Omental fat pad (tissue), 4 donors: ENCODE measurements around the gene ADNP2. TPM values are rescaled to one million over a fixed set of nuclear protein-coding genes. Genes with fewer than 3 reads are reported as not detected.

Source experiments
- ATAC-seq: fragments of 150-250 bp; one replicate; pipeline ENCODE4 v1.9.1; 2016; ENCODE audit warnings: mild to moderate bottlenecking, moderate library complexity; ENCODE audit not compliant: low FRiP score
- DNase-seq: peaks from one replicate; pipeline ENCODE4 v3.0.0-alpha.2; 2019; ENCODE audit warnings: low spot score
- CTCF ChIP-seq, 3 donors: fragments of 450-650 bp; IDR thresholded peaks; one replicate each; pipeline ENCODE4 v1.5.1; 2016 to 2017; ENCODE audit warnings: antibody characterized with exemption in 3 of 3, mild to moderate bottlenecking in 3 of 3, moderate library complexity in 2 of 3
- total RNA-seq, 4 donors: library from RNA; depleted of rRNA; stranded (reverse); fragments of >200 nt; gene quantifications; one replicate each; pipeline ENCODE4 v1.1.0, GENCODE V29; 2016

Gene ADNP2
- 10 to 100 TPM; 13.2 to 22.6 (median 16.1) TPM for total RNA-seq

- ATAC-seq = peak; percentile 89
- DNase-seq = peak; percentile 76
- no peak for TF ChIP-seq CTCF (IDR thresholded peaks at IDR 0.05)
These were observed at the start of gene ADNP2 for GRCh38 chr18:80108739-80109675. TSS of gene ADNP2 (plus strand) at chr18:80109262. CDS start at chr18:80117543, 8,281 bp downstream.

- DNase-seq (no peak), ATAC-seq (no peak)
These were observed 49.1 kb upstream of the ADNP2 start for GRCh38 chr18:80059945-80060344.

GRCh38 chr18:80065705-80066104 is 43.4 kb upstream of the ADNP2 start:
- no peak for ATAC-seq
- no peak for TF ChIP-seq CTCF (IDR thresholded peaks at IDR 0.05)
- DNase-seq = no peak

More at GRCh38 chr18:80059945-80060344, 49.1 kb upstream of the ADNP2 start:
- TF ChIP-seq CTCF (IDR thresholded peaks at IDR 0.05) = no peak

GRCh38 chr18:80067321-80067720 is 41.7 kb upstream of the ADNP2 start:
- no peak for TF ChIP-seq CTCF (IDR thresholded peaks at IDR 0.05)
- ATAC-seq (no peak), DNase-seq (no peak)

- ATAC-seq (no peak), DNase-seq (no peak)
- no peak for TF ChIP-seq CTCF (IDR thresholded peaks at IDR 0.05)
These were observed 41.2 kb upstream of the ADNP2 start for GRCh38 chr18:80067897-80068296.

- ATAC-seq = no peak
- TF ChIP-seq CTCF (IDR thresholded peaks at IDR 0.05) = no peak
- no peak for DNase-seq
These were observed 40.3 kb upstream of the ADNP2 start for GRCh38 chr18:80068571-80069272.
